ENCODE results near the gene RNASE1. TPM values are rescaled to one million over a fixed set of nuclear protein-coding genes. Genes with fewer than 3 reads are reported as not detected.

RNASE1 gene
- total and polyA plus RNA-seq, 10 of the 15 experiments (the other 5 are each of a cell fraction or from before 2014, with no cell fraction given), result 0.11 to 0.72 (median 0.38) TPM; not detected in 7

GRCh38 chr14:20808162-20808483, 5.5 kb upstream of the RNASE1 start (continued):
- TF ChIP-seq ZNF687 (IDR thresholded peaks at IDR 0.05) (no peak), PAX5 (IDR thresholded peaks at IDR 0.05; ENCODE audit: borderline replicate concordance, low read depth, low read length) (no peak)

GRCh38 chr14:20807304-20808161, 4.9 kb upstream of the RNASE1 start:
- intact Hi-C loops (cut with micrococcal nuclease; ENCODE audit: unreplicated experiment) (no loop called here), in situ Hi-C loops (cut with MboI) (no loop called here)
- ChIA-PET POLR2A (no interaction called here), CTCF (no interaction called here), SMC1A (ENCODE audit: uncharacterized antibody, unreplicated experiment) (interaction anchor here (0.9 kb wide), 1 partner anchor 11 kb away, joined by 4 read pairs; no protein-coding TSS in a partner anchor), RAD21 (ENCODE audit: unreplicated experiment) (interaction anchor here (0.5 kb wide), 1 partner anchor 130 kb away, joined by 3 read pairs; no protein-coding TSS in a partner anchor)
- no TSS peak for BruUV-seq (replicated peaks)
- Histone ChIP-seq H4K20me1 (ENCODE audit: control insufficient read depth, insufficient read depth) (no peaks in the 10 kb centered on the region), H3K27me3 (replicated peaks in 1 of 2; ENCODE audit: control insufficient read depth in 2 of 2, insufficient read depth in 2 of 2, low read length in 1 of 2) (no peaks in the 10 kb centered on the region), H3K4me1 (ENCODE audit: control insufficient read depth, insufficient read depth, low read length) (no peaks in the 10 kb centered on the region), H3K9ac (ENCODE audit: control insufficient read depth, insufficient read depth, low read length) (no peak overlapping the region), H3K9me3 (replicated peaks; ENCODE audit: control insufficient read depth, insufficient read depth, low read length) (no peaks in the 10 kb centered on the region), H3K4me3 (no peak overlapping the region), H3K27ac (ENCODE audit: control insufficient read depth, insufficient read depth) (no peak overlapping the region), H3K79me2 (ENCODE audit: control insufficient read depth, insufficient read depth, low read length) (no peaks in the 10 kb centered on the region), H2AFZ (ENCODE audit: control insufficient read depth, low read depth, low read length) (no peak overlapping the region), H3K4me2 (ENCODE audit: control insufficient read depth, insufficient read depth) (no peak overlapping the region), H3K36me3 (ENCODE audit: control insufficient read depth in 2 of 2, insufficient read depth in 2 of 2, low read length in 1 of 2) (no peaks in the 10 kb centered on the region)
- no peak for DNase-seq (ENCODE audit: low read depth, low spot score)
- no peak for ATAC-seq
- no peak for FAIRE-seq
- WGBS (ENCODE audit: insufficient coverage, insufficient replicate concordance, low lambda C conversion rate, missing lambda C conversion rate), result 6% methylated on average over 6 of the region's 6 CpGs
- no peak for TF ChIP-seq POLR2AphosphoS2 (IDR thresholded peaks at IDR 0.05; ENCODE audit: low read depth, low read length)
- no peak for TF ChIP-seq RAD51 (IDR thresholded peaks at IDR 0.05)
- TF ChIP-seq NFYA (IDR thresholded peaks at IDR 0.05; ENCODE audit: borderline replicate concordance, low read depth, low read length), result no peak
- TF ChIP-seq ZNF622 (IDR thresholded peaks at IDR 0.05), result no peak
- no peak for TF ChIP-seq SPI1 (IDR thresholded peaks at IDR 0.05; ENCODE audit: borderline replicate concordance, insufficient read depth, low read depth, low read length)
- no peak for TF ChIP-seq SMC3 (IDR thresholded peaks at IDR 0.05; ENCODE audit: borderline replicate concordance, low read length)
- TF ChIP-seq SRF (IDR thresholded peaks at IDR 0.05; ENCODE audit: low read depth in 2 of 2, low read length in 2 of 2), result no peak
- no peak for TF ChIP-seq BCL11A (IDR thresholded peaks at IDR 0.05; ENCODE audit: low read depth, low read length)
- TF ChIP-seq SMARCA5 (IDR thresholded peaks at IDR 0.05), result no peak
- TF ChIP-seq MLLT1 (IDR thresholded peaks at IDR 0.05), result no peak
- no peak for TF ChIP-seq EGR1 (IDR thresholded peaks at IDR 0.05; ENCODE audit: borderline replicate concordance in 1 of 2, low read depth in 2 of 2, low read length in 2 of 2)
- no peak for TF ChIP-seq IRF5 (IDR thresholded peaks at IDR 0.05; ENCODE audit: borderline replicate concordance)

Measured in GM12878 (cell line).